H1 (cell line): ENCODE data around the gene IL27RA. TPM values are rescaled to one million over a fixed set of nuclear protein-coding genes. Genes with fewer than 3 reads are reported as not detected.

ENCODE experiments used
- CTCF ChIA-PET: fragments of 300-600 bp; sonication (Branson Sonifier 250); formaldehyde crosslinking; loops from one replicate; lab custom pipeline; 2021; ENCODE audit not compliant: partially characterized antibody; lab: Charles Lee
- POLR2A ChIA-PET: fragments of 300-600 bp; sonication (Branson Sonifier 250); formaldehyde crosslinking; loops from one replicate; lab custom pipeline; 2021; ENCODE audit warnings: inconsistent platforms; ENCODE audit not compliant: partially characterized antibody; lab: Charles Lee
- DNase-seq, 2 experiments: peaks; one replicate each; pipeline versions ENCODE4 v3.0.0 to v3.0.0-alpha.2; 2010 to 2022; ENCODE audit warnings: low spot score in 2 of 2, low read depth in 1 of 2, mixed read lengths in 1 of 2
- FAIRE-seq: peaks from 2 replicates; lab custom pipeline; 2011; peaks lifted over from hg19 to GRCh38; lab: Jason Lieb, UNC
- H2AFZ ChIP-seq: 2 replicates; pipeline ENCODE4 v1.8.1; 2012; ENCODE audit warnings: low read length, inconsistent platforms
- H2AK5ac ChIP-seq: 2 replicates; pipeline ENCODE4 v1.6.1; 2013; ENCODE audit warnings: low read depth, low read length
- H2BK120ac ChIP-seq: replicated peaks from 2 replicates; pipeline ENCODE3; 2013; ENCODE audit warnings: low read depth, low read length, inconsistent platforms
- H2BK12ac ChIP-seq: 2 replicates; pipeline ENCODE4 v1.6.1; 2013; ENCODE audit warnings: low read depth, low read length
- H2BK15ac ChIP-seq: 2 replicates; pipeline ENCODE4 v1.6.1; 2013; ENCODE audit warnings: low read length
- H2BK20ac ChIP-seq: 2 replicates; pipeline ENCODE4 v1.6.1; 2013; ENCODE audit warnings: low read length
- H2BK5ac ChIP-seq: 2 replicates; pipeline ENCODE4 v1.6.1; 2013; ENCODE audit warnings: low read depth, low read length
- H3K14ac ChIP-seq: 2 replicates; pipeline ENCODE4 v1.6.1; 2013; ENCODE audit warnings: inconsistent platforms; ENCODE audit not compliant: insufficient read length
- H3K18ac ChIP-seq: 2 replicates; pipeline ENCODE4 v1.6.1; 2013; ENCODE audit warnings: low read length; ENCODE audit errors: extremely low read depth
- H3K23ac ChIP-seq: 2 replicates; pipeline ENCODE4 v1.6.1; 2013; ENCODE audit warnings: inconsistent platforms; ENCODE audit not compliant: insufficient read length
- H3K23me2 ChIP-seq: 2 replicates; pipeline ENCODE4 v1.6.1; 2013; ENCODE audit warnings: low read depth, low read length
- H3K27ac ChIP-seq: 2 replicates; pipeline ENCODE4 v1.6.1; 2011; ENCODE audit warnings: low read depth, low read length, inconsistent platforms
- H3K27me3 ChIP-seq, 4 experiments: replicated peaks in 1 of 4; 1 replicate in 1 of 4; 2 replicates in 3 of 4; pipeline versions ENCODE4 v1.6.1 to v1.8.1; 2011 to 2013; ENCODE audit warnings: low read length in 3 of 4, mild to moderate bottlenecking in 3 of 4, inconsistent platforms in 2 of 4, mixed read lengths in 2 of 4, moderate library complexity in 1 of 4; ENCODE audit not compliant: control insufficient read depth in 3 of 4, insufficient read depth in 3 of 4; ENCODE audit errors: extremely low read depth in 1 of 4
- H3K36me3 ChIP-seq, 4 experiments: 2 replicates each; pipeline versions ENCODE4 v1.6.1 to v1.8.1; 2011 to 2013; ENCODE audit warnings: mild to moderate bottlenecking in 4 of 4, low read length in 3 of 4, moderate library complexity in 2 of 4, control low read depth in 1 of 4, inconsistent platforms in 1 of 4; ENCODE audit not compliant: insufficient read depth in 4 of 4, control insufficient read depth in 2 of 4
- H3K4ac ChIP-seq: replicated peaks from 2 replicates; pipeline ENCODE3; 2013; ENCODE audit warnings: low read length, low read depth, mixed read lengths, inconsistent platforms; ENCODE audit not compliant: insufficient read length
- H3K4me1 ChIP-seq, 4 experiments: replicated peaks in 1 of 4; 1 replicate in 1 of 4; 2 replicates in 3 of 4; pipeline versions ENCODE4 v1.6.1 to v1.8.1; 2011 to 2013; ENCODE audit warnings: low read length in 3 of 4, inconsistent platforms in 2 of 4, mixed read lengths in 1 of 4; ENCODE audit not compliant: insufficient read depth in 4 of 4, control insufficient read depth in 3 of 4
- H3K4me2 ChIP-seq, 2 experiments: 2 replicates each; pipeline versions ENCODE4 v1.6.1 to v1.8.1; 2011 to 2013; ENCODE audit warnings: low read depth in 2 of 2, low read length in 2 of 2, control low read depth in 1 of 2, inconsistent platforms in 1 of 2, mild to moderate bottlenecking in 1 of 2; ENCODE audit not compliant: insufficient read depth in 1 of 2
- H3K4me3 ChIP-seq, 4 experiments: fragments of 200-600, 300-600 bp in 1 of 4; sonication (generic), shearing (Covaris generic), sonication (Bioruptor Twin) in 1 of 4; 2 replicates each; pipeline versions ENCODE4 v1.5.1 to v1.8.1; 2011 to 2016; ENCODE audit warnings: low read length in 4 of 4, low read depth in 3 of 4, control low read depth in 2 of 4, inconsistent platforms in 2 of 4, mild to moderate bottlenecking in 2 of 4, mixed read lengths in 1 of 4, moderate library complexity in 1 of 4; ENCODE audit not compliant: insufficient read depth in 2 of 4; ENCODE audit errors: extremely low read depth in 1 of 4
- H3K56ac ChIP-seq: replicated peaks from 2 replicates; pipeline ENCODE3; 2013; ENCODE audit warnings: low read depth, mild to moderate bottlenecking, mixed read lengths, low read length, inconsistent platforms; ENCODE audit not compliant: insufficient read length
- H3K79me1 ChIP-seq: 2 replicates; pipeline ENCODE4 v1.6.1; 2013; ENCODE audit warnings: low read depth, low read length, control low read depth
- H3K79me2 ChIP-seq, 2 experiments: 2 replicates each; pipeline versions ENCODE4 v1.6.1 to v1.8.1; 2012 to 2013; ENCODE audit warnings: low read length in 2 of 2, mild to moderate bottlenecking in 2 of 2, inconsistent platforms in 1 of 2; ENCODE audit not compliant: insufficient read depth in 2 of 2, control insufficient read depth in 1 of 2
- H3K9ac ChIP-seq, 4 experiments: replicated peaks in 1 of 4; 1 replicate in 1 of 4; 2 replicates in 3 of 4; pipeline versions ENCODE4 v1.6.1 to v1.8.1; 2011 to 2013; ENCODE audit warnings: low read depth in 3 of 4, low read length in 3 of 4, control low read depth in 2 of 4, mild to moderate bottlenecking in 2 of 4, moderate library complexity in 2 of 4, inconsistent platforms in 1 of 4; ENCODE audit errors: extremely low read depth in 1 of 4
- H3K9me3 ChIP-seq, 2 experiments: 2 replicates each; pipeline versions ENCODE4 v1.6.1 to v1.8.1; 2012 to 2013; ENCODE audit warnings: mild to moderate bottlenecking in 2 of 2, moderate library complexity in 2 of 2, control low read depth in 1 of 2, inconsistent platforms in 1 of 2, low read depth in 1 of 2, low read length in 1 of 2, mixed read lengths in 1 of 2; ENCODE audit not compliant: insufficient read depth in 2 of 2
- H4K20me1 ChIP-seq, 2 experiments: replicated peaks in 1 of 2; 2 replicates each; pipeline versions ENCODE3 to v1.8.1; 2011 to 2013; ENCODE audit warnings: inconsistent platforms in 2 of 2, low read length in 2 of 2, mild to moderate bottlenecking in 1 of 2; ENCODE audit not compliant: insufficient read depth in 2 of 2, control insufficient read depth in 1 of 2
- H4K5ac ChIP-seq: 2 replicates; pipeline ENCODE4 v1.6.1; 2013; ENCODE audit warnings: low read length, low read depth, mixed read lengths, inconsistent platforms; ENCODE audit not compliant: insufficient read length
- H4K8ac ChIP-seq: 2 replicates; pipeline ENCODE4 v1.8.0; 2013; ENCODE audit warnings: mild to moderate bottlenecking, moderate library complexity, low read length, inconsistent platforms; ENCODE audit not compliant: insufficient read depth; ENCODE audit errors: extremely low read depth
- H4K91ac ChIP-seq: replicated peaks from 2 replicates; pipeline ENCODE3; 2013; ENCODE audit warnings: low read length, mixed read lengths, inconsistent platforms; ENCODE audit not compliant: insufficient read length
- BACH1 ChIP-seq: IDR thresholded peaks from 2 replicates; pipeline ENCODE4 v1.6.1; 2012; ENCODE audit warnings: low read length, improper control_type of control experiment
- GTF2F1 ChIP-seq: IDR thresholded peaks from 2 replicates; pipeline ENCODE4 v1.6.1; 2012; ENCODE audit warnings: low read depth, low read length, improper control_type of control experiment, borderline replicate concordance
- RAD21 ChIP-seq, 2 experiments: IDR thresholded peaks in 1 of 2; conservative IDR thresholded peaks in 1 of 2; 2 replicates each; pipeline ENCODE4 v1.6.1; 2011; ENCODE audit warnings: low read depth in 2 of 2, low read length in 2 of 2, improper control_type of control experiment in 1 of 2, inconsistent platforms in 1 of 2, mild to moderate bottlenecking in 1 of 2, moderate library complexity in 1 of 2
- SIN3A ChIP-seq, 2 experiments: IDR thresholded peaks in 1 of 2; conservative IDR thresholded peaks in 1 of 2; 2 replicates each; pipeline ENCODE4 v1.6.1; 2011 to 2012; ENCODE audit warnings: low read length in 2 of 2, improper control_type of control experiment in 1 of 2, low read depth in 1 of 2, mild to moderate bottlenecking in 1 of 2
- WGBS, 2 experiments: shearing (Covaris generic) in 1 of 2; methylation state at CpG; one replicate each; pipeline versions ENCODE4 v1.1.6 to v1.1.7; 2013 to 2015; ENCODE audit warnings: low lambda C conversion rate in 2 of 2, mixed read lengths in 2 of 2, inconsistent platforms in 1 of 2, low coverage in 1 of 2, missing lambda C conversion rate in 1 of 2; ENCODE audit not compliant: insufficient replicate concordance in 2 of 2, insufficient coverage in 1 of 2, insufficient read length in 1 of 2; ENCODE audit errors: extremely low coverage in 1 of 2, missing lambda C conversion rate in 1 of 2; 5-methylcytosine and 5-hydroxymethylcytosine counted together
- polyA plus RNA-seq, 7 experiments: library from polyadenylated mRNA; depleted of rRNA in 3 of 7; stranded (reverse) in 5 of 7; unstranded in 2 of 7; fragments of >200 nt in 5 of 7; fragments of 200-250 nt in 2 of 7; gene quantifications; 1 replicate in 5 of 7; 2 replicates in 1 of 7; 4 replicates in 1 of 7; pipeline versions ENCODE4 v1.2.1 to v1.2.3, GENCODE V29; 2011 to 2013; ENCODE audit warnings: missing spikeins in 2 of 7, mixed read lengths in 2 of 7
- total RNA-seq: library from RNA; stranded (reverse); fragmentation: NEBNext Ultra II Directional; extraction: Animal tissue kit (Norgen Biotek cat#: 25700); gene quantifications from 2 replicates; pipeline ENCODE4 v1.2.1, GENCODE V29; 2021
- TF ChIP-seq, protein P1 (sequence below): IDR thresholded peaks from 2 replicates; pipeline ENCODE4 v1.6.1; 2012; ENCODE audit warnings: inconsistent platforms

The IL27RA gene
- total and polyA plus RNA-seq, 2 of the 8 experiments (the other 6 are each of a cell fraction or from before 2014, with no cell fraction given), result 9.9 to 14.7 TPM

DNA sequence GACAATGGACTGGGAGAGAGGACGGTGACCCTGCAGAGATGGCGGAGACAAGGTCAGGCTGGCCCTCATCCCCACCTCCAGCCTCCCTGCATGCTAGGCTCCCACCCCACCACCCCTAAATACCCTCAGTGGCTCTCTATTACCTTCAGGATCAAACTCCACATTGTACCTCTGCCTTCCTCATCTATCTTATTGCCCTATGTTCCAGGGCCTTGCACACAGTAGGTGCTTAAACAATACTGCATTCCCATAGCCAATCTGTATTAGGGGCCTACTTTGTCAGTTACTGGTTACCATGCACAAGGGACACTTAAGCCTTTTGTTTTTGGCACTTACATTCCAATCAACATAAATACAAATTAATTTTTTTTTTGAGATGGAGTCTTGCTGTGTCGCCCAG is 23.8 kb downstream of the IL27RA start:
- Histone ChIP-seq H2BK120ac (no peak overlapping the region), H3K27me3 (peaks cover 5 to 19% (median 14%) of the 10 kb centered on the region in 4 experiments), H3K14ac (no peak overlapping the region), H4K8ac (no peak overlapping the region), H3K79me2 (no peaks in the 10 kb centered on the region), H3K4me3 (no peak overlapping the region), H3K9ac (no peak overlapping the region), H3K4me2 (no peak overlapping the region), H4K91ac (no peak overlapping the region), H3K56ac (no peak overlapping the region), H3K36me3 (no peaks in the 10 kb centered on the region), H3K18ac (no peak overlapping the region), H4K5ac (no peak overlapping the region), H3K23me2 (peaks cover 12% of the 10 kb centered on the region; the same call in 1 of the 2 replicates), H3K4me1 (peaks cover 0 to 8% (median 2%) of the 10 kb centered on the region in 4 experiments; a peak in 4 of 7 replicates), H3K27ac (no peak overlapping the region), H3K9me3 (no peaks in the 10 kb centered on the region; a peak in 1 of 4 replicates), H3K79me1 (no peaks in the 10 kb centered on the region), H3K23ac (no peak overlapping the region), H2BK15ac (no peak overlapping the region), H2AFZ (no peak overlapping the region), H4K20me1 (peaks cover 0 to 2% of the 10 kb centered on the region in 2 experiments), H2BK20ac (no peak overlapping the region), H3K4ac (no peak overlapping the region), H2BK5ac (no peak overlapping the region), H2AK5ac (no peak overlapping the region), H2BK12ac (no peak overlapping the region)
- ChIA-PET POLR2A (interaction anchor here (1.3 to 1.9 kb wide), 2 partner anchors 19 to 173 kb away, joined by 3 to 6 read pairs; no protein-coding TSS in a partner anchor), CTCF (interaction anchor here (0.6 to 2.8 kb wide), 7 partner anchors 8 to 175 kb away, joined by 3 to 25 read pairs (median 4); partner anchors contain the start of gene MISP3)
- TF ChIP-seq, protein P1, sequence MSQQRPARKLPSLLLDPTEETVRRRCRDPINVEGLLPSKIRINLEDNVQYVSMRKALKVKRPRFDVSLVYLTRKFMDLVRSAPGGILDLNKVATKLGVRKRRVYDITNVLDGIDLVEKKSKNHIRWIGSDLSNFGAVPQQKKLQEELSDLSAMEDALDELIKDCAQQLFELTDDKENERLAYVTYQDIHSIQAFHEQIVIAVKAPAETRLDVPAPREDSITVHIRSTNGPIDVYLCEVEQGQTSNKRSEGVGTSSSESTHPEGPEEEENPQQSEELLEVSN, result no peak
- no peak for TF ChIP-seq GTF2F1
- no peak for TF ChIP-seq RAD21 (IDR thresholded peaks at IDR 0.05 in 1 of 2, conservative IDR thresholded peaks at IDR 0.05 in 1 of 2; ENCODE audit: low read depth in 2 of 2, low read length in 2 of 2)
- no peak for TF ChIP-seq SIN3A (conservative IDR thresholded peaks at IDR 0.05 in 1 of 2, IDR thresholded peaks at IDR 0.05 in 1 of 2; ENCODE audit: low read depth in 1 of 2, low read length in 2 of 2)
- TF ChIP-seq BACH1, result no peak
- DNase-seq, result no peak
- 89% methylated on average over 2 of the region's 3 CpGs; no CpG with 5 or more reads in 1 of the 2 experiments for WGBS, 2 experiments
- no peak for FAIRE-seq
